HG03460 (cell line): ENCODE results near the gene P2RX4.
A peak's percentile ranks its signal among the peaks of the same experiment; 100 is the strongest.
"Not testable (repeated sequence)": the region's sequence is repeated elsewhere in the genome, so short reads cannot be mapped to it uniquely, and the experiment has no call there.

Experiments
- ATAC-seq: cut with Tn5 transposase; IDR thresholded peaks from one replicate; pipeline ENCODE4 v1.9.1; 2021; ENCODE audit not compliant: unreplicated experiment

P2RX4 gene

GRCh38 chr12:121209624-121210572 lies at the start of gene P2RX4:
Gene P2RX4 (plus strand): TSS chr12:121210129. CDS start chr12:121210165, 36 bp downstream.
- ATAC-seq: peak; percentile 89

GRCh38 chr12:121162384-121162783 lies 47.5 kb upstream of the P2RX4 start:
- no peak for ATAC-seq

- ATAC-seq: no peak
These were observed 46.9 kb upstream of the P2RX4 start for GRCh38 chr12:121162985-121163384.

GRCh38 chr12:121164839-121165238 lies 45.1 kb upstream of the P2RX4 start:
- ATAC-seq: not testable (repeated sequence)

GRCh38 chr12:121165316-121165715 lies 44.6 kb upstream of the P2RX4 start:
- ATAC-seq: no peak

- ATAC-seq: no peak
These were observed 43.6 kb upstream of the P2RX4 start for GRCh38 chr12:121166356-121166755.

GRCh38 chr12:121167232-121167820 lies 42.6 kb upstream of the P2RX4 start:
- ATAC-seq: no peak

GRCh38 chr12:121167951-121168350 lies 42.0 kb upstream of the P2RX4 start:
- ATAC-seq: no peak

GRCh38 chr12:121170151-121170550 lies 39.8 kb upstream of the P2RX4 start:
- ATAC-seq: no peak

- ATAC-seq: no peak
These were observed 39.2 kb upstream of the P2RX4 start for GRCh38 chr12:121170611-121171260.

GRCh38 chr12:121172145-121172544 lies 37.8 kb upstream of the P2RX4 start:
- ATAC-seq: no peak

GRCh38 chr12:121175383-121176119 lies 34.4 kb upstream of the P2RX4 start:
- no peak for ATAC-seq

- ATAC-seq: no peak
These were observed 33.0 kb upstream of the P2RX4 start for GRCh38 chr12:121176826-121177529.

GRCh38 chr12:121181181-121181580 lies 28.7 kb upstream of the P2RX4 start:
- ATAC-seq: no peak

GRCh38 chr12:121182222-121182893 lies 27.6 kb upstream of the P2RX4 start:
- no peak for ATAC-seq

- no peak for ATAC-seq
These were observed 25.5 kb upstream of the P2RX4 start for GRCh38 chr12:121184425-121184824.

- ATAC-seq: no peak
These were observed 24.7 kb upstream of the P2RX4 start for GRCh38 chr12:121184984-121185889.

GRCh38 chr12:121186826-121187225 lies 23.1 kb upstream of the P2RX4 start:
- no peak for ATAC-seq

GRCh38 chr12:121187501-121187900 lies 22.4 kb upstream of the P2RX4 start:
- ATAC-seq: no peak
